ENCODE results near the gene TEDC2. TPM values are rescaled to one million over a fixed set of nuclear protein-coding genes. Genes with fewer than 3 reads are reported as not detected.

The TEDC2 gene
- polyA plus RNA-seq, 1 of the 3 experiments (the other 2 are of a cell fraction), result 15.6 TPM

GRCh38 chr16:2462031-2462866 is 2.3 kb downstream of the TEDC2 start:
- Histone ChIP-seq H3F3A (replicated peaks; ENCODE audit: insufficient read depth) (peaks cover 19% of the 10 kb centered on the region), H4K20me1 (ENCODE audit: insufficient read depth) (no peaks in the 10 kb centered on the region), H2AFZ (ENCODE audit: low read depth) (no peak overlapping the region), H3K4me1 (ENCODE audit: control insufficient read depth in 1 of 2, insufficient read depth in 2 of 2, low read depth in 1 of 2, low read length in 1 of 2) (peaks cover 9 to 29% of the 10 kb centered on the region in 2 experiments; a peak in 2 of 4 replicates), H3K9me2 (no peaks in the 10 kb centered on the region), H3K27ac (ENCODE audit: low read depth in 2 of 2, low read length in 1 of 2) (no peak overlapping the region), H3K36me3 (replicated peaks in 1 of 2; ENCODE audit: control insufficient read depth in 1 of 2, insufficient read depth in 2 of 2, low read length in 1 of 2) (no peaks in the 10 kb centered on the region), H3K79me2 (ENCODE audit: insufficient read depth) (peaks cover 14% of the 10 kb centered on the region; the same call in 1 of the 2 replicates), H3K27me3 (ENCODE audit: insufficient read depth) (no peaks in the 10 kb centered on the region), H3K4me2 (no peak overlapping the region), H3K9me3 (no peaks in the 10 kb centered on the region), H3K9ac (no peak overlapping the region), H3K4me3 (ENCODE audit: low read depth in 2 of 2, low read length in 1 of 2) (no peak overlapping the region)
- POLR2A ChIA-PET, result no interaction called here
- no peak for DNase-seq
- TF ChIP-seq ELF1 (IDR thresholded peaks at IDR 0.05) (no peak), TAF1 (IDR thresholded peaks at IDR 0.05; ENCODE audit: borderline replicate concordance, low read depth, low read length) (no peak), FOXM1 (IDR thresholded peaks at IDR 0.05; ENCODE audit: low read depth) (no peak), RFX5 (IDR thresholded peaks at IDR 0.05; ENCODE audit: low read length) (no peak), IRF3 (IDR thresholded peaks at IDR 0.05; ENCODE audit: low read depth, low read length) (no peak), TEAD4 (IDR thresholded peaks at IDR 0.05; ENCODE audit: borderline replicate concordance, insufficient read depth) (no peak), EZH2phosphoT487 (IDR thresholded peaks at IDR 0.05; ENCODE audit: borderline replicate concordance, low read depth) (no peak), MXI1 (IDR thresholded peaks at IDR 0.05; ENCODE audit: low read depth, low read length) (no peak), FOSL2 (IDR thresholded peaks at IDR 0.05; ENCODE audit: borderline replicate concordance, low read depth) (no peak), CHD2 (IDR thresholded peaks at IDR 0.05; ENCODE audit: low read length, partially characterized antibody) (no peak), NRF1 (IDR thresholded peaks at IDR 0.05; ENCODE audit: low read depth, low read length) (no peak), RXRA (IDR thresholded peaks at IDR 0.05; ENCODE audit: borderline replicate concordance, low read depth) (no peak), GATA2 (CRISPR knock-in tag; IDR thresholded peaks at IDR 0.05) (no peak), JUND (IDR thresholded peaks at IDR 0.05) (no peak), NFIC (IDR thresholded peaks at IDR 0.05; ENCODE audit: borderline replicate concordance) (no peak), POLR2AphosphoS5 (IDR thresholded peaks at IDR 0.05; ENCODE audit: low read depth, low read length) (no peak)
- TF ChIP-seq, protein P1, sequence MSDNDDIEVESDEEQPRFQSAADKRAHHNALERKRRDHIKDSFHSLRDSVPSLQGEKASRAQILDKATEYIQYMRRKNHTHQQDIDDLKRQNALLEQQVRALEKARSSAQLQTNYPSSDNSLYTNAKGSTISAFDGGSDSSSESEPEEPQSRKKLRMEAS (IDR thresholded peaks at IDR 0.05; ENCODE audit: low read depth), result no peak
- TF ChIP-seq, protein P2, sequence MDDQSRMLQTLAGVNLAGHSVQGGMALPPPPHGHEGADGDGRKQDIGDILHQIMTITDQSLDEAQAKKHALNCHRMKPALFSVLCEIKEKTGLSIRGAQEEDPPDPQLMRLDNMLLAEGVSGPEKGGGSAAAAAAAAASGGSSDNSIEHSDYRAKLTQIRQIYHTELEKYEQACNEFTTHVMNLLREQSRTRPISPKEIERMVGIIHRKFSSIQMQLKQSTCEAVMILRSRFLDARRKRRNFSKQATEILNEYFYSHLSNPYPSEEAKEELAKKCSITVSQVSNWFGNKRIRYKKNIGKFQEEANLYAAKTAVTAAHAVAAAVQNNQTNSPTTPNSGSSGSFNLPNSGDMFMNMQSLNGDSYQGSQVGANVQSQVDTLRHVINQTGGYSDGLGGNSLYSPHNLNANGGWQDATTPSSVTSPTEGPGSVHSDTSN (IDR thresholded peaks at IDR 0.05), result no peak
- CTCF ChIA-PET, result interaction anchor here (1.5 to 4.8 kb wide), 2 partner anchors 39 to 122 kb away, joined by 7 to 27 read pairs; partner anchors contain the start of gene ABCA3
- 87% methylated on average over 11 of the region's 23 CpGs for WGBS (ENCODE audit: low lambda C conversion rate)
